ENCODE measurements around the gene SLFN12.

SLFN12 gene

GRCh38 chr17:35373534-35373983 lies 58.7 kb downstream of the SLFN12 start, which contains the start of gene SLFN11:
TSS of gene SLFN11 (minus strand) at chr17:35373621. CDS start at chr17:35363807, 9,814 bp downstream.
- Histone ChIP-seq H3K4me3 (ENCODE audit: low read length) (peak within 1 kb of the TSS; percentile 70), H3K4me1 (ENCODE audit: insufficient read depth, low read length) (no peaks in the 10 kb centered on the region), H3K27ac (ENCODE audit: low read length) (no peak within 1 kb of the TSS), H3K9me3 (ENCODE audit: insufficient read depth, low read depth, low read length) (no peaks in the 10 kb centered on the region), H3K27me3 (ENCODE audit: insufficient read depth, low read length) (peaks cover 86% of the 10 kb centered on the region), H3K36me3 (ENCODE audit: insufficient read depth, low read depth, low read length) (no peaks in the 10 kb centered on the region), H3K9ac (ENCODE audit: low read depth, low read length) (no peak within 1 kb of the TSS)

- no peaks in the 10 kb centered on the region for H3K4me1 ChIP-seq (ENCODE audit: insufficient read depth, low read length)
- H3K4me3 ChIP-seq (ENCODE audit: low read length): peak overlapping the region; percentile 70
- peaks cover 90% of the 10 kb centered on the region for H3K27me3 ChIP-seq (ENCODE audit: insufficient read depth, low read length)
- H3K36me3 ChIP-seq (ENCODE audit: insufficient read depth, low read depth, low read length): no peaks in the 10 kb centered on the region
- no peaks in the 10 kb centered on the region for H3K9me3 ChIP-seq (ENCODE audit: insufficient read depth, low read depth, low read length)
- H3K9ac ChIP-seq (ENCODE audit: low read depth, low read length): no peak overlapping the region
- H3K27ac ChIP-seq (ENCODE audit: low read length): no peak overlapping the region
Measured at GRCh38 chr17:35372846-35373533, 59.3 kb downstream of the SLFN12 start.

GRCh38 chr17:35371934-35372333 lies 60.4 kb downstream of the SLFN12 start:
- Histone ChIP-seq H3K9me3 (ENCODE audit: insufficient read depth, low read depth, low read length) (no peaks in the 10 kb centered on the region), H3K4me3 (ENCODE audit: low read length) (no peak overlapping the region), H3K36me3 (ENCODE audit: insufficient read depth, low read depth, low read length) (no peaks in the 10 kb centered on the region), H3K27me3 (ENCODE audit: insufficient read depth, low read length) (peaks cover 79% of the 10 kb centered on the region), H3K4me1 (ENCODE audit: insufficient read depth, low read length) (no peaks in the 10 kb centered on the region), H3K9ac (ENCODE audit: low read depth, low read length) (no peak overlapping the region), H3K27ac (ENCODE audit: low read length) (no peak overlapping the region)

GRCh38 chr17:35368081-35368830 lies 64.0 kb downstream of the SLFN12 start:
- Histone ChIP-seq H3K4me3 (ENCODE audit: low read length) (no peak overlapping the region), H3K27ac (ENCODE audit: low read length) (no peak overlapping the region), H3K9me3 (ENCODE audit: insufficient read depth, low read depth, low read length) (no peaks in the 10 kb centered on the region), H3K4me1 (ENCODE audit: insufficient read depth, low read length) (no peaks in the 10 kb centered on the region), H3K9ac (ENCODE audit: low read depth, low read length) (no peak overlapping the region), H3K36me3 (ENCODE audit: insufficient read depth, low read depth, low read length) (no peaks in the 10 kb centered on the region), H3K27me3 (ENCODE audit: insufficient read depth, low read length) (peaks cover 63% of the 10 kb centered on the region)

DNA sequence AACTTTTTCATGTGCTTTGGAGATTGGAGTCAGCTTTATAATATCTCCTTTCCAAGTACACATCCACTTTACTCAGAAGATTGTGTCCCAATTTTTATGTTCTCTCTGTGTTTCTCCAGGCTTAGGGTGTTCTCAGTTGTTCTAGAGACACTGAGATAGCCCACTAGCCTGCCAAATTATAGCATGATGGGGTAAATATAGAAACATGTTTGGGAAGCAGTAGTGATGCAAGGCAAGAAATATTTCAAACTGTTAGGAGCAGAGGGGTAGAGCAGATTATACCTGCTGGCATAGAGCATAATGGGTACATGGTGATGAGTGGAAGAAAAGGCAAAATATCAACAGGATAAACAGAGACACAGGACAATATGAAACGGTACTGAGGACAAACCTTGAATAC lies 71.3 kb downstream of the SLFN12 start:
- Histone ChIP-seq H3K9me3 (ENCODE audit: insufficient read depth, low read depth, low read length) (no peaks in the 10 kb centered on the region), H3K4me1 (ENCODE audit: insufficient read depth, low read length) (no peaks in the 10 kb centered on the region), H3K36me3 (ENCODE audit: insufficient read depth, low read depth, low read length) (no peaks in the 10 kb centered on the region), H3K9ac (ENCODE audit: low read depth, low read length) (no peak overlapping the region), H3K4me3 (ENCODE audit: low read length) (no peak overlapping the region), H3K27me3 (ENCODE audit: insufficient read depth, low read length) (peaks cover 30% of the 10 kb centered on the region), H3K27ac (ENCODE audit: low read length) (no peak overlapping the region)
